ENCODE measurements around the gene AEBP1. TPM values are rescaled to one million over a fixed set of nuclear protein-coding genes. Genes with fewer than 3 reads are reported as not detected.

The AEBP1 gene
- total and polyA plus RNA-seq, 7 donors, result 2.8 to 22.0 (median 7.8) TPM

DNA sequence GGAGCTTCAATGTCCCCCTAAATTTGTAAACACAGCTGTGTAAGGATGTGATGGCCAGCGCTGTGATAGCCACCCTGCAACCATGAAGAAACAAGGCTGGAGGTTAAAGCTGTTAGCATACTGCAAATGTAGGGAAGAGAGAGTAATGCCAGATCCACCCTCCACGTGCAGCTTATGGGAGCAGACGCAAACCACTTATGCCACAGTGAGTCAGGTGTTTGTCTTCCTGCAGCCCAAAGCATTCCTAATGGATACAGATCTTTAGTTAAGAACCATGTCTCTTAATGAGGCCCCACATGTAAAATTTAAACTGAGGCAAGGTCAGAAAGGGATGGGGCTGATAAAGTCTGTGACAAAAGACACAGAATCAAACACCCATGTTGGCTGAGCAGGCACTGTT lies 50.6 kb downstream of the AEBP1 start:
- Histone ChIP-seq H3K4me3 (no peak overlapping the region), H3K9me3 (no peaks in the 10 kb centered on the region), H3K27me3 (ENCODE audit: insufficient read depth in 3 of 3, low read length in 2 of 3) (no peaks in the 10 kb centered on the region), H3K27ac (no peak overlapping the region), H3K4me1 (peaks cover 7% of the 10 kb centered on the region), H3K36me3 (ENCODE audit: insufficient read depth in 1 of 2, low read depth in 1 of 2) (no peaks in the 10 kb centered on the region)
- TF ChIP-seq, protein P1, sequence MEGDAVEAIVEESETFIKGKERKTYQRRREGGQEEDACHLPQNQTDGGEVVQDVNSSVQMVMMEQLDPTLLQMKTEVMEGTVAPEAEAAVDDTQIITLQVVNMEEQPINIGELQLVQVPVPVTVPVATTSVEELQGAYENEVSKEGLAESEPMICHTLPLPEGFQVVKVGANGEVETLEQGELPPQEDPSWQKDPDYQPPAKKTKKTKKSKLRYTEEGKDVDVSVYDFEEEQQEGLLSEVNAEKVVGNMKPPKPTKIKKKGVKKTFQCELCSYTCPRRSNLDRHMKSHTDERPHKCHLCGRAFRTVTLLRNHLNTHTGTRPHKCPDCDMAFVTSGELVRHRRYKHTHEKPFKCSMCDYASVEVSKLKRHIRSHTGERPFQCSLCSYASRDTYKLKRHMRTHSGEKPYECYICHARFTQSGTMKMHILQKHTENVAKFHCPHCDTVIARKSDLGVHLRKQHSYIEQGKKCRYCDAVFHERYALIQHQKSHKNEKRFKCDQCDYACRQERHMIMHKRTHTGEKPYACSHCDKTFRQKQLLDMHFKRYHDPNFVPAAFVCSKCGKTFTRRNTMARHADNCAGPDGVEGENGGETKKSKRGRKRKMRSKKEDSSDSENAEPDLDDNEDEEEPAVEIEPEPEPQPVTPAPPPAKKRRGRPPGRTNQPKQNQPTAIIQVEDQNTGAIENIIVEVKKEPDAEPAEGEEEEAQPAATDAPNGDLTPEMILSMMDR (IDR thresholded peaks at IDR 0.05), result no peak
- intact Hi-C loops (cut with DNase I), result no loop called here
- WGBS, 3 donors, result 80 to 89% (median 84%) methylated on average over 3 of the region's 3 CpGs
- no peak for ATAC-seq
- DNase-seq, result no peak

DNA sequence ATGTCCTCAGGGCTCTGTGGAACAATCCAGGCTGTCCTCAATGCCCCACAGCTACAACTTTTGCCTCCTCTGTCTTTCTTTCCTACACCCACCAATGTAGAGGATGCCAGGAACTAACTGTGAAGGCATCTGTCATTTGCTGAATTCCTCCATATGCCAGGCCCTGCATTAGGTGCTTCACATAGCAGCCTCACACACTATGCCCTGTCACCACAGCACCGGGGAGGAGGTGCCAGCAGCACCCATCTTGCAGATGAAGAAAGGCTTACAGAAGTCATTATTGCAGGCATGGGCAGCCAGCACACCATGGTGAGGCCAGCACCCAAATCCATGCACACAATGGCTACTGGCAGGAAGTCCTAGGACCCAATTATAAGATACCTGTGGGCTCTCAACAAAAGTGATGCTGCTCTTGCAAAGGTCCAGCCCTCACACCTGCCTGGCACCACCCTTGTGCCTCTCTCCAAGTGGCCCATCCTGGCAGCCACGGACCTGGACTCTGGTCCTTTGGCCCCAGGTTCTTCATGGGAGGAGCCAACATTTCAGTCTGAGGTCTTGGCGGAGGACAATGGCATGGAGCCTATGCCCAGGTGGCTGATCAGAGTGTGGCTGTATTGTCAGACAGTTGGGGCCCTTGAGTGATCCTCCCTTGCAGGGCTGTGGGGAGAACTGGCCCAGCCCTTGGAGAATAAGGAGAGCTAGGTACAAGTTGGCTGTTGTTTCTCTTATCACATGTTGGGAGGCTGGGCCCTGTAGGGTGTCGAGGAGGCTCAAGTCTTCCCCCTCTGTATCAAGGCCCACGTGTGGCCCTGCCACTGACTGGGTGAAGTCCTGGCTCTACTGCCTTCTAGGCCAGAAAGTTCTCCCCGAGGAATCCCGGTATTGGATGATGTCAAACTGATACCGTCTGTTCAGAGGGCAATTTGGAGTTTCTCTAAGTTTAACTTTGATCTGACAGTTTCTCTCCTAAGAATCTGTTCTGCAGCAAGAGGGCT lies 51.3 kb downstream of the AEBP1 start:
- intact Hi-C loops (cut with DNase I), result no loop called here
- Histone ChIP-seq H3K36me3 (ENCODE audit: insufficient read depth in 1 of 2, low read depth in 1 of 2) (no peaks in the 10 kb centered on the region), H3K27ac (no peak overlapping the region), H3K9me3 (no peaks in the 10 kb centered on the region), H3K27me3 (ENCODE audit: insufficient read depth in 3 of 3, low read length in 2 of 3) (no peaks in the 10 kb centered on the region), H3K4me1 (peaks cover 8% of the 10 kb centered on the region), H3K4me3 (no peak overlapping the region)
- no peak for ATAC-seq
- no peak for DNase-seq
- 82 to 83% (median 82%) methylated on average over 8 of the region's 8 CpGs for WGBS, 3 donors
- TF ChIP-seq, protein P1 (IDR thresholded peaks at IDR 0.05), result no peak

- no peak for DNase-seq
- Histone ChIP-seq H3K36me3 (ENCODE audit: insufficient read depth in 1 of 2, low read depth in 1 of 2) (no peaks in the 10 kb centered on the region), H3K27ac (no peak overlapping the region), H3K4me3 (no peak overlapping the region), H3K4me1 (peaks cover 8% of the 10 kb centered on the region), H3K27me3 (ENCODE audit: insufficient read depth in 3 of 3, low read length in 2 of 3) (no peaks in the 10 kb centered on the region), H3K9me3 (no peaks in the 10 kb centered on the region)
- intact Hi-C loops (cut with DNase I), result no loop called here
- TF ChIP-seq, protein P1 (IDR thresholded peaks at IDR 0.05), result no peak
- ATAC-seq, result no peak
- WGBS, 3 donors, result 81 to 90% (median 83%) methylated on average over 4 of the region's 4 CpGs
Measured at GRCh38 chr7:44156453-44157010, 52.4 kb downstream of the AEBP1 start.

DNA sequence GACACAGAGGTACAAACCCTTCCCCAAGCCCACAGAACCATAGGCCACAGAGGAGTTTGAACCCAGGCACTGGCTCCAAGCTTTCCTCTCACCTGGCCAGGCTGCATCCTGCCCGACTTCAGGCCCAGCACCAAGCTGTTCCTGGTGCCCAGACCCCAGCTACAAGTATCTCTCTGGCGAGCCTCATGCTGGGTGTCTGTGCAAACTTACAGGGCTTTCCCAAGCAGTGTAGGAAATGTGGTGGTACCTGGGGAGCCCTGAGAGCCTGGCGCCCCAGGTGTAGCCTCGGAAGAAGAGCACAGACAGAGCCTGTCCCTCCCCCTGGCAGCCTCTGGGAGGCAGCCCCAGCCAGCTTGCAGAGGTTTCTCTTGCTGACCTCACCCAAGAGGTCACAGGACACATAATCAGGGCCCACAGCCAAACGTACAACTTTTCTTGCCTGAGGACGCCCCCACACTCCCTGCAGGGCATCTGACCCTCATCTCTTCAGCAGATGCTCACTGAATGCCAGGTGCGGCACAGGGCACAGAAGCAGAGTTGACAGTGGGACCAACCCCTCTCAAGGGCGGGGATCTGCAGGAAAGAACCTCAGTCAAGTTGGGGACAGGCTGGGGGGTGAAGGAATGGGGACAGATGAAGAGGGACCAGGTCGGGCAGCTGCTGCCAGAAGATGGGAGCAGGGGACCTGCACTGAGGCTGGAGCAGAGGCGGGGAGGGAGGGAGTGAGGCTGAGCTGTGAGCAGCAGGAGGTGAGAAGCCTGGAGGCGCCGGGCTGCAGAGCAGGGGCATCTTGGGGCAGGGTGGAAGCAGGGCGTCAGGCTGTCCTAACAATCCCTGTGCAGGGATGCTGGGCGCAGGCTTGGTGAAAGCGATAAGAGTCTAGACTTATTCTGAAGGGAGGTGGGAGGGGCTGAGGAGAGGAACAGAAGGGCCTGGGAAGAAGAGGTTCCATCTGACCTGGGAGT lies 53.3 kb downstream of the AEBP1 start:
- ATAC-seq, result no peak
- DNase-seq, result no peak
- TF ChIP-seq, protein P1 (IDR thresholded peaks at IDR 0.05), result no peak
- Histone ChIP-seq H3K36me3 (ENCODE audit: insufficient read depth in 1 of 2, low read depth in 1 of 2) (no peaks in the 10 kb centered on the region), H3K4me3 (no peak overlapping the region), H3K9me3 (no peaks in the 10 kb centered on the region), H3K4me1 (peaks cover 8% of the 10 kb centered on the region), H3K27me3 (ENCODE audit: insufficient read depth in 3 of 3, low read length in 2 of 3) (no peaks in the 10 kb centered on the region), H3K27ac (no peak overlapping the region)
- intact Hi-C loops (cut with DNase I), result no loop called here
- WGBS, 3 donors, result 72 to 79% (median 72%) methylated on average over 15 of the region's 15 CpGs
